ENCODE measurements around the gene OBSCN.

OBSCN gene

GRCh38 chr1:228162286-228163006 lies 45.4 kb upstream of the OBSCN start:
- FAIRE-seq: no peak
- no peak for DNase-seq (ENCODE audit: insufficient read length, low spot score)
- TF ChIP-seq TAF1 (IDR thresholded peaks at IDR 0.05; ENCODE audit: low read depth, low read length) (no peak), SPI1 (IDR thresholded peaks at IDR 0.05; ENCODE audit: low read depth, low read length) (no peak), POU2F2 (IDR thresholded peaks at IDR 0.05; ENCODE audit: low read depth, low read length) (no peak), POLR2A (IDR thresholded peaks at IDR 0.05; ENCODE audit: low read depth, low read length) (no peak), POLR2AphosphoS5 (IDR thresholded peaks at IDR 0.05; ENCODE audit: low read depth, low read length) (no peak), PAX5 (IDR thresholded peaks at IDR 0.05; ENCODE audit: insufficient read depth, low read length, severe bottlenecking) (no peak)

GRCh38 chr1:228163007-228163753 lies 44.7 kb upstream of the OBSCN start:
- TF ChIP-seq POLR2AphosphoS5 (IDR thresholded peaks at IDR 0.05; ENCODE audit: low read depth, low read length) (no peak), POLR2A (IDR thresholded peaks at IDR 0.05; ENCODE audit: low read depth, low read length) (no peak), TAF1 (IDR thresholded peaks at IDR 0.05; ENCODE audit: low read depth, low read length) (no peak), POU2F2 (IDR thresholded peaks at IDR 0.05; ENCODE audit: low read depth, low read length) (no peak), SPI1 (IDR thresholded peaks at IDR 0.05; ENCODE audit: low read depth, low read length) (no peak), PAX5 (IDR thresholded peaks at IDR 0.05; ENCODE audit: insufficient read depth, low read length, severe bottlenecking) (no peak)
- DNase-seq (ENCODE audit: insufficient read length, low spot score) (no peak), FAIRE-seq (no peak)

- FAIRE-seq: no peak
- TF ChIP-seq PAX5 (IDR thresholded peaks at IDR 0.05; ENCODE audit: insufficient read depth, low read length, severe bottlenecking) (no peak), SPI1 (IDR thresholded peaks at IDR 0.05; ENCODE audit: low read depth, low read length) (no peak), POLR2AphosphoS5 (IDR thresholded peaks at IDR 0.05; ENCODE audit: low read depth, low read length) (no peak), POLR2A (IDR thresholded peaks at IDR 0.05; ENCODE audit: low read depth, low read length) (no peak), TAF1 (IDR thresholded peaks at IDR 0.05; ENCODE audit: low read depth, low read length) (no peak), POU2F2 (IDR thresholded peaks at IDR 0.05; ENCODE audit: low read depth, low read length) (no peak)
- DNase-seq (ENCODE audit: insufficient read length, low spot score): no peak
Observed at GRCh38 chr1:228163776-228164519, 43.9 kb upstream of the OBSCN start.

GRCh38 chr1:228164561-228165371 lies 43.1 kb upstream of the OBSCN start:
- TF ChIP-seq POLR2A (IDR thresholded peaks at IDR 0.05; ENCODE audit: low read depth, low read length) (no peak), SPI1 (IDR thresholded peaks at IDR 0.05; ENCODE audit: low read depth, low read length) (0 out of 2 replicates have a peak, but pooled peaks have one; percentile 13)
- FAIRE-seq: no peak
- no peak for DNase-seq (ENCODE audit: insufficient read length, low spot score)

GRCh38 chr1:228165372-228166169 lies 42.3 kb upstream of the OBSCN start, which contains the start of gene IBA57:
TSS of gene IBA57 (plus strand) at chr1:228165804. CDS start at chr1:228165817, 13 bp downstream.
- peak; percentile 100 for FAIRE-seq
- DNase-seq (ENCODE audit: insufficient read length, low spot score): peak; percentile 98
- TF ChIP-seq PAX5 (IDR thresholded peaks at IDR 0.05; ENCODE audit: insufficient read depth, low read length, severe bottlenecking) (peak; percentile 21), SPI1 (IDR thresholded peaks at IDR 0.05; ENCODE audit: low read depth, low read length) (0 out of 2 replicates have a peak, but pooled peaks have one; percentile 8), POLR2A (IDR thresholded peaks at IDR 0.05; ENCODE audit: low read depth, low read length) (peak; percentile 88), TAF1 (IDR thresholded peaks at IDR 0.05; ENCODE audit: low read depth, low read length) (peak; percentile 94), POLR2AphosphoS5 (IDR thresholded peaks at IDR 0.05; ENCODE audit: low read depth, low read length) (peak; percentile 91), POU2F2 (IDR thresholded peaks at IDR 0.05; ENCODE audit: low read depth, low read length) (no peak; the same call in 1 of the 2 replicates)

GRCh38 chr1:228166170-228166936 lies 41.5 kb upstream of the OBSCN start:
- FAIRE-seq (no peak), DNase-seq (ENCODE audit: insufficient read length, low spot score) (no peak)
- TF ChIP-seq POLR2AphosphoS5 (IDR thresholded peaks at IDR 0.05; ENCODE audit: low read depth, low read length) (no peak), SPI1 (IDR thresholded peaks at IDR 0.05; ENCODE audit: low read depth, low read length) (no peak), PAX5 (IDR thresholded peaks at IDR 0.05; ENCODE audit: insufficient read depth, low read length, severe bottlenecking) (no peak), POLR2A (IDR thresholded peaks at IDR 0.05; ENCODE audit: low read depth, low read length) (no peak), POU2F2 (IDR thresholded peaks at IDR 0.05; ENCODE audit: low read depth, low read length) (no peak), TAF1 (IDR thresholded peaks at IDR 0.05; ENCODE audit: low read depth, low read length) (no peak)

GRCh38 chr1:228168563-228169270 lies 39.1 kb upstream of the OBSCN start:
- TF ChIP-seq POLR2AphosphoS5 (IDR thresholded peaks at IDR 0.05; ENCODE audit: low read depth, low read length): no peak
- no peak for TF ChIP-seq PAX5 (IDR thresholded peaks at IDR 0.05; ENCODE audit: insufficient read depth, low read length, severe bottlenecking)
- no peak for TF ChIP-seq TAF1 (IDR thresholded peaks at IDR 0.05; ENCODE audit: low read depth, low read length)
- TF ChIP-seq POLR2A (IDR thresholded peaks at IDR 0.05; ENCODE audit: low read depth, low read length): no peak
- no peak for TF ChIP-seq POU2F2 (IDR thresholded peaks at IDR 0.05; ENCODE audit: low read depth, low read length)
- TF ChIP-seq SPI1 (IDR thresholded peaks at IDR 0.05; ENCODE audit: low read depth, low read length): no peak
- DNase-seq (ENCODE audit: insufficient read length, low spot score): no peak
- FAIRE-seq: no peak

Data from GM12891 (cell line).